Activated naive CD8-positive, alpha-beta T cell treated with anti-CD3 and anti-CD28 coated beads, Interleukin-2, amount 10 ng/mL, durations not matched to agents 7 days and 5 days (primary cell): ENCODE results near the gene TMEM213. TPM values are rescaled to one million over a fixed set of nuclear protein-coding genes. Genes with fewer than 3 reads are reported as not detected.

ENCODE experiments used
- ATAC-seq: fragments of 150-1000 bp; cut with Tn5 transposase; one replicate; pipeline ENCODE4 v1.10.0; 2021; ENCODE audit warnings: low read depth, moderate library complexity
- POLR2A ChIA-PET: fragments of 350-600 bp; sonication (Branson Sonifier 250); formaldehyde crosslinking; loops from one replicate; lab custom pipeline; 2021; ENCODE audit warnings: antibody characterized with exemption; lab: Charles Lee
- DNase-seq: peaks from one replicate; pipeline ENCODE4 v3.0.0; 2021
- H3K27ac Mint-ChIP-seq: one replicate; pipeline ENCODE4 v1.8.0; 2022; ENCODE audit warnings: mild to moderate bottlenecking, mixed read lengths
- H3K27me3 Mint-ChIP-seq: one replicate; pipeline ENCODE4 v1.8.0; 2022; ENCODE audit warnings: mild to moderate bottlenecking, moderate library complexity, mixed read lengths
- H3K36me3 Mint-ChIP-seq: one replicate; pipeline ENCODE4 v1.8.0; 2021; ENCODE audit warnings: mild to moderate bottlenecking, mixed read lengths
- H3K4me1 Mint-ChIP-seq: one replicate; pipeline ENCODE4 v1.8.0; 2021; ENCODE audit warnings: mixed read lengths
- H3K4me3 Mint-ChIP-seq: one replicate; pipeline ENCODE4 v1.8.0; 2022; ENCODE audit warnings: mild to moderate bottlenecking, moderate library complexity, mixed read lengths
- H3K9me3 Mint-ChIP-seq: one replicate; pipeline ENCODE4 v1.8.0; 2021; ENCODE audit warnings: mixed read lengths
- total RNA-seq, 2 experiments: library from RNA; stranded (reverse); gene quantifications; one replicate each; pipeline ENCODE4 v1.2.3, GENCODE V29; 2021

TMEM213 gene
- total RNA-seq, 2 experiments from 2014 or later: not detected

- DNase-seq (no peak), ATAC-seq (no peak)
- peaks cover 3% of the 10 kb centered on the region for H3K4me1 Mint-ChIP-seq
- H3K27ac Mint-ChIP-seq: no peak overlapping the region
- POLR2A ChIA-PET: no interaction called here
- H3K4me3 Mint-ChIP-seq: no peak overlapping the region
- peaks cover 2% of the 10 kb centered on the region for H3K27me3 Mint-ChIP-seq
- H3K36me3 Mint-ChIP-seq: no peaks in the 10 kb centered on the region
- no peaks in the 10 kb centered on the region for H3K9me3 Mint-ChIP-seq
Measured at GRCh38 chr7:138834583-138834982, 36.8 kb downstream of the TMEM213 start.

- Mint-ChIP-seq H3K36me3 (no peaks in the 10 kb centered on the region), H3K9me3 (no peaks in the 10 kb centered on the region), H3K27me3 (peaks cover 2% of the 10 kb centered on the region), H3K27ac (no peak overlapping the region), H3K4me1 (peaks cover 3% of the 10 kb centered on the region), H3K4me3 (no peak overlapping the region)
- POLR2A ChIA-PET: no interaction called here
- no peak for DNase-seq
- ATAC-seq: no peak
Measured at GRCh38 chr7:138835087-138835486, 37.3 kb downstream of the TMEM213 start.

- no peak overlapping the region for H3K4me3 Mint-ChIP-seq
- no peaks in the 10 kb centered on the region for H3K36me3 Mint-ChIP-seq
- no peak for ATAC-seq
- no peak overlapping the region for H3K27ac Mint-ChIP-seq
- no peaks in the 10 kb centered on the region for H3K9me3 Mint-ChIP-seq
- POLR2A ChIA-PET: no interaction called here
- H3K27me3 Mint-ChIP-seq: peaks cover 4% of the 10 kb centered on the region
- peaks cover 3% of the 10 kb centered on the region for H3K4me1 Mint-ChIP-seq
- DNase-seq: no peak
Measured at GRCh38 chr7:138837627-138838026, 39.8 kb downstream of the TMEM213 start.

- Mint-ChIP-seq H3K9me3 (no peaks in the 10 kb centered on the region), H3K27ac (no peak overlapping the region), H3K4me3 (no peak overlapping the region), H3K27me3 (peaks cover 4% of the 10 kb centered on the region), H3K36me3 (no peaks in the 10 kb centered on the region), H3K4me1 (peaks cover 3% of the 10 kb centered on the region)
- DNase-seq (no peak), ATAC-seq (no peak)
- POLR2A ChIA-PET: no interaction called here
Measured at GRCh38 chr7:138838166-138838565, 40.4 kb downstream of the TMEM213 start.

GRCh38 chr7:138842111-138842510, 44.3 kb downstream of the TMEM213 start:
- Mint-ChIP-seq H3K27ac (no peak overlapping the region), H3K4me1 (no peaks in the 10 kb centered on the region), H3K9me3 (no peaks in the 10 kb centered on the region), H3K4me3 (no peak overlapping the region), H3K27me3 (peaks cover 4% of the 10 kb centered on the region), H3K36me3 (no peaks in the 10 kb centered on the region)
- POLR2A ChIA-PET: no interaction called here
- ATAC-seq: no peak
- DNase-seq: no peak

GRCh38 chr7:138843632-138844580, 46.1 kb downstream of the TMEM213 start:
- Mint-ChIP-seq H3K36me3 (no peaks in the 10 kb centered on the region), H3K4me3 (no peak overlapping the region), H3K4me1 (no peaks in the 10 kb centered on the region), H3K9me3 (no peaks in the 10 kb centered on the region), H3K27ac (no peak overlapping the region), H3K27me3 (peaks cover 4% of the 10 kb centered on the region)
- POLR2A ChIA-PET: no interaction called here
- DNase-seq: no peak
- no peak for ATAC-seq

- H3K27ac Mint-ChIP-seq: no peak overlapping the region
- H3K4me3 Mint-ChIP-seq: no peak overlapping the region
- no peaks in the 10 kb centered on the region for H3K4me1 Mint-ChIP-seq
- POLR2A ChIA-PET: no interaction called here
- peaks cover 4% of the 10 kb centered on the region for H3K27me3 Mint-ChIP-seq
- H3K9me3 Mint-ChIP-seq: no peaks in the 10 kb centered on the region
- no peaks in the 10 kb centered on the region for H3K36me3 Mint-ChIP-seq
- DNase-seq: no peak
- ATAC-seq: no peak
Measured at GRCh38 chr7:138845711-138846110, 47.9 kb downstream of the TMEM213 start.

- DNase-seq: no peak
- Mint-ChIP-seq H3K9me3 (no peaks in the 10 kb centered on the region), H3K27me3 (peaks cover 4% of the 10 kb centered on the region), H3K4me3 (no peak overlapping the region), H3K27ac (no peak overlapping the region), H3K36me3 (no peaks in the 10 kb centered on the region), H3K4me1 (peaks cover 2% of the 10 kb centered on the region)
- ATAC-seq: no peak
- POLR2A ChIA-PET: no interaction called here
Measured at GRCh38 chr7:138848056-138848980, 50.5 kb downstream of the TMEM213 start.

GRCh38 chr7:138849701-138850100, 51.9 kb downstream of the TMEM213 start:
- no peaks in the 10 kb centered on the region for H3K36me3 Mint-ChIP-seq
- ATAC-seq (no peak), DNase-seq (no peak)
- H3K9me3 Mint-ChIP-seq: no peaks in the 10 kb centered on the region
- POLR2A ChIA-PET: no interaction called here
- H3K4me3 Mint-ChIP-seq: no peak overlapping the region
- H3K27ac Mint-ChIP-seq: no peak overlapping the region
- peaks cover 2% of the 10 kb centered on the region for H3K4me1 Mint-ChIP-seq
- H3K27me3 Mint-ChIP-seq: peaks cover 4% of the 10 kb centered on the region

- H3K9me3 Mint-ChIP-seq: peaks cover 6% of the 10 kb centered on the region
- H3K27me3 Mint-ChIP-seq: peaks cover 2% of the 10 kb centered on the region
- no peak for DNase-seq
- H3K4me3 Mint-ChIP-seq: no peak overlapping the region
- ATAC-seq: no peak
- POLR2A ChIA-PET: no interaction called here
- no peak overlapping the region for H3K27ac Mint-ChIP-seq
- H3K36me3 Mint-ChIP-seq: no peaks in the 10 kb centered on the region
- H3K4me1 Mint-ChIP-seq: peaks cover 2% of the 10 kb centered on the region
Measured at GRCh38 chr7:138852469-138852868, 54.7 kb downstream of the TMEM213 start.

- ATAC-seq: no peak
- peaks cover 2% of the 10 kb centered on the region for H3K27me3 Mint-ChIP-seq
- H3K9me3 Mint-ChIP-seq: peaks cover 8% of the 10 kb centered on the region
- POLR2A ChIA-PET: no interaction called here
- DNase-seq: no peak
- H3K27ac Mint-ChIP-seq: no peak overlapping the region
- peaks cover 4% of the 10 kb centered on the region for H3K36me3 Mint-ChIP-seq
- H3K4me3 Mint-ChIP-seq: no peak overlapping the region
- H3K4me1 Mint-ChIP-seq: peaks cover 2% of the 10 kb centered on the region
Measured at GRCh38 chr7:138853448-138853847, 55.7 kb downstream of the TMEM213 start.

GRCh38 chr7:138854115-138854645, 56.4 kb downstream of the TMEM213 start:
- H3K36me3 Mint-ChIP-seq: peaks cover 4% of the 10 kb centered on the region
- ATAC-seq (no peak), DNase-seq (no peak)
- peaks cover 2% of the 10 kb centered on the region for H3K4me1 Mint-ChIP-seq
- POLR2A ChIA-PET: interaction anchor here (0.5 to 0.6 kb wide), 2 partner anchors 108 to 428 kb away, joined by 3 to 4 read pairs; no protein-coding TSS in a partner anchor
- no peak overlapping the region for H3K4me3 Mint-ChIP-seq
- H3K9me3 Mint-ChIP-seq: peaks cover 8% of the 10 kb centered on the region
- no peak overlapping the region for H3K27ac Mint-ChIP-seq
- H3K27me3 Mint-ChIP-seq: peaks cover 2% of the 10 kb centered on the region

GRCh38 chr7:138857728-138858127, 59.9 kb downstream of the TMEM213 start:
- Mint-ChIP-seq H3K4me3 (no peak overlapping the region), H3K27ac (no peak overlapping the region), H3K9me3 (peaks cover 10% of the 10 kb centered on the region), H3K27me3 (no peaks in the 10 kb centered on the region), H3K36me3 (peaks cover 8% of the 10 kb centered on the region), H3K4me1 (peaks cover 2% of the 10 kb centered on the region)
- DNase-seq (no peak), ATAC-seq (no peak)
- POLR2A ChIA-PET: no interaction called here
